NOMO-1 (cell line): ENCODE data around the gene ATAD3B.
"Not testable (repeated sequence)": the region's sequence is repeated elsewhere in the genome, so short reads cannot be mapped to it uniquely, and the experiment has no call there.

ENCODE experiments used
- DNase-seq, 2 experiments: peaks; one replicate each; lab custom pipeline; 2025; ENCODE audit not compliant: unreplicated experiment in 2 of 2; lab: John Stamatoyannopoulos, UW

The ATAD3B gene

GRCh38 chr1:1450616-1451015, 20.9 kb upstream of the ATAD3B start:
- not testable (repeated sequence) for DNase-seq

GRCh38 chr1:1451696-1452364, 19.7 kb upstream of the ATAD3B start:
- no peak for DNase-seq

GRCh38 chr1:1452365-1452739, 19.2 kb upstream of the ATAD3B start:
- DNase-seq, result not testable (repeated sequence)

- no peak for DNase-seq
These were observed 18.7 kb upstream of the ATAD3B start for GRCh38 chr1:1452882-1453281.

GRCh38 chr1:1454286-1455056, 17.1 kb upstream of the ATAD3B start:
- DNase-seq, result not testable (repeated sequence)

GRCh38 chr1:1455366-1455884, 16.1 kb upstream of the ATAD3B start:
- DNase-seq, result no peak

GRCh38 chr1:1455934-1456333, 15.6 kb upstream of the ATAD3B start:
- DNase-seq, result not testable (repeated sequence)

- not testable (repeated sequence) for DNase-seq
These were observed 14.8 kb upstream of the ATAD3B start for GRCh38 chr1:1456683-1457255.

GRCh38 chr1:1459156-1459555, 12.4 kb upstream of the ATAD3B start:
- DNase-seq, result not testable (repeated sequence)

- DNase-seq, result not testable (repeated sequence)
These were observed 11.9 kb upstream of the ATAD3B start for GRCh38 chr1:1459711-1460110.

- DNase-seq, result no peak
These were observed 10.9 kb upstream of the ATAD3B start for GRCh38 chr1:1460540-1461130.

GRCh38 chr1:1461721-1462317, 9.7 kb upstream of the ATAD3B start:
- DNase-seq, result no peak

- no peak for DNase-seq
These were observed 9.1 kb upstream of the ATAD3B start for GRCh38 chr1:1462318-1462966.

GRCh38 chr1:1463312-1463711, 8.3 kb upstream of the ATAD3B start:
- DNase-seq, result no peak

GRCh38 chr1:1468196-1468985, 3.2 kb upstream of the ATAD3B start:
- not testable (repeated sequence) for DNase-seq

- peak in 1 of 2 experiments; percentile 25 for DNase-seq
These were observed 758 bp upstream of the ATAD3B start for GRCh38 chr1:1470626-1471388.

- peak in 1 of 2 experiments; percentile 11 for DNase-seq
These were observed 700 bp downstream of the ATAD3B start for GRCh38 chr1:1472053-1472876.

GRCh38 chr1:1476011-1476410, 4.4 kb downstream of the ATAD3B start:
- DNase-seq, result not testable (repeated sequence)
